Measurements from ENCODE around the gene MUC6. TPM values are rescaled to one million over a fixed set of nuclear protein-coding genes. Genes with fewer than 3 reads are reported as not detected.

Gene MUC6
- total and polyA plus RNA-seq, 8 donors = 25.5 to 239 (median 94.3) TPM

GRCh38 chr11:963852-964251 lies 72.7 kb downstream of the MUC6 start:
- H3K36me3 ChIP-seq = peaks cover 0 to 21% (median 0%) of the 10 kb centered on the region in 3 donors
- H3K9me3 ChIP-seq = no peaks in the 10 kb centered on the region
- 96 to 99% methylated on average over 7 of the region's 7 CpGs for WGBS, 2 donors
- H3K27ac ChIP-seq = no peak overlapping the region
- no peaks in the 10 kb centered on the region for H3K27me3 ChIP-seq
- DNase-seq = peak in 1 of 6 donors; percentile 14
- no peak for ATAC-seq
- TF ChIP-seq CTCF (IDR thresholded peaks at IDR 0.05) = no peak
- intact Hi-C loops (cut with DNase I) = no loop called here
- H3K4me3 ChIP-seq = no peak overlapping the region
- no peak for FAIRE-seq
- H3K4me1 ChIP-seq = peaks cover 0 to 7% (median 5%) of the 10 kb centered on the region in 3 donors

Other genes with a start within 250 kb of the MUC6 start
- gene CEND1, start 246.6 kb downstream of the MUC6 start, total RNA-seq = under 1 TPM in 1 of 6 donors, not detected in 5; 0.12 TPM
- under 1 TPM; 0.27 to 0.42 TPM for gene CEND1, start 246.6 kb downstream of the MUC6 start, polyA plus RNA-seq
- gene SLC25A22, start 238.4 kb downstream of the MUC6 start, total RNA-seq = 10 to 100 TPM; 32.2 to 84.0 (median 41.8) TPM
- 10 to 100 TPM; 40.4 to 45.5 TPM for gene SLC25A22, start 238.4 kb downstream of the MUC6 start, polyA plus RNA-seq
- 10 to 100 TPM in 1 of 6 donors, 1 to 10 TPM in 5; 6.3 to 12.9 (median 8.7) TPM for gene PIDD1, start 231.5 kb downstream of the MUC6 start, total RNA-seq
- 10 to 100 TPM; 53.1 to 70.9 TPM for gene PIDD1, start 231.5 kb downstream of the MUC6 start, polyA plus RNA-seq
- gene RPLP2, start 226.8 kb downstream of the MUC6 start, total RNA-seq = 1,000 to 10,000 TPM in 5 of 6 donors, 100 to 1,000 TPM in 1; 944 to 1,591 (median 1,137) TPM
- gene RPLP2, start 226.8 kb downstream of the MUC6 start, polyA plus RNA-seq = 1,000 to 10,000 TPM in 1 of 2 donors, 100 to 1,000 TPM in 1; 761 to 1,687 TPM
- 100 to 1,000 TPM in 1 of 6 donors, 10 to 100 TPM in 5; 59.1 to 109 (median 82.1) TPM for gene PNPLA2, start 217.8 kb downstream of the MUC6 start, total RNA-seq
- gene PNPLA2, start 217.8 kb downstream of the MUC6 start, polyA plus RNA-seq = 100 to 1,000 TPM; 233 to 234 TPM
- 100 to 1,000 TPM in 4 of 6 donors, 10 to 100 TPM in 2; 60.6 to 140 (median 108) TPM for gene CRACR2B, start 208.8 kb downstream of the MUC6 start, total RNA-seq
- 100 to 1,000 TPM; 263 to 378 TPM for gene CRACR2B, start 208.8 kb downstream of the MUC6 start, polyA plus RNA-seq
- 100 to 1,000 TPM; 163 to 278 (median 233) TPM for gene CD151, start 203.8 kb downstream of the MUC6 start, total RNA-seq
- gene CD151, start 203.8 kb downstream of the MUC6 start, polyA plus RNA-seq = 100 to 1,000 TPM; 256 to 351 TPM
- 10 to 100 TPM; 62.9 to 98.8 (median 68.9) TPM for gene POLR2L, start 194.2 kb downstream of the MUC6 start, total RNA-seq
- 100 to 1,000 TPM in 1 of 2 donors, 10 to 100 TPM in 1; 64.7 to 110 TPM for gene POLR2L, start 194.2 kb downstream of the MUC6 start, polyA plus RNA-seq
- gene TSPAN4, start 193.9 kb downstream of the MUC6 start, total RNA-seq = 10 to 100 TPM; 15.3 to 25.0 (median 18.8) TPM
- 10 to 100 TPM; 44.0 to 67.2 TPM for gene TSPAN4, start 193.9 kb downstream of the MUC6 start, polyA plus RNA-seq
- gene CHID1, start 125.9 kb downstream of the MUC6 start, total RNA-seq = 10 to 100 TPM; 41.7 to 86.0 (median 63.1) TPM
- 10 to 100 TPM; 57.1 to 66.0 TPM for gene CHID1, start 125.9 kb downstream of the MUC6 start, polyA plus RNA-seq
- 10 to 100 TPM; 40.0 to 60.2 (median 53.2) TPM for gene AP2A2, start 110.8 kb downstream of the MUC6 start, total RNA-seq
- 10 to 100 TPM; 48.0 to 50.8 TPM for gene AP2A2, start 110.8 kb downstream of the MUC6 start, polyA plus RNA-seq
- gene MUC2, start 38.2 kb upstream of the MUC6 start, total RNA-seq = under 1 TPM in 2 of 6 donors, not detected in 4; 0.03 to 0.57 TPM
- under 1 TPM; 0.04 to 0.05 TPM for gene MUC2, start 38.2 kb upstream of the MUC6 start, polyA plus RNA-seq
- 1 to 10 TPM in 1 of 6 donors, under 1 TPM in 1, not detected in 4; 0.04 to 4.2 TPM for gene MUC5AC, start 121.2 kb upstream of the MUC6 start, total RNA-seq
- gene MUC5AC, start 121.2 kb upstream of the MUC6 start, polyA plus RNA-seq = under 1 TPM in 1 of 2 donors, not detected in 1; 0.02 TPM
- gene MUC5B, start 186.3 kb upstream of the MUC6 start, total RNA-seq = 10 to 100 TPM in 5 of 6 donors, 1 to 10 TPM in 1; 7.9 to 65.4 (median 19.8) TPM
- gene MUC5B, start 186.3 kb upstream of the MUC6 start, polyA plus RNA-seq = 10 to 100 TPM in 1 of 2 donors, 1 to 10 TPM in 1; 5.1 to 12.1 TPM